HG02610 (cell line): Measurements from ENCODE around the gene GSPT1.
A peak's percentile ranks its signal among the peaks of the same experiment; 100 is the strongest.
"Not testable (repeated sequence)": the region's sequence is repeated elsewhere in the genome, so short reads cannot be mapped to it uniquely, and the experiment has no call there.

Experiments
- ATAC-seq: cut with Tn5 transposase; IDR thresholded peaks from one replicate; pipeline ENCODE4 v1.9.1; 2021; ENCODE audit warnings: mild to moderate bottlenecking, moderate library complexity; ENCODE audit not compliant: unreplicated experiment

Gene GSPT1

GRCh38 chr16:11862489-11862888, 53.3 kb downstream of the GSPT1 start:
- ATAC-seq, result no peak

- ATAC-seq, result no peak
Observed at GRCh38 chr16:11857161-11857560, 58.6 kb downstream of the GSPT1 start.

GRCh38 chr16:11852092-11852809, 63.5 kb downstream of the GSPT1 start:
- no peak for ATAC-seq

DNA sequence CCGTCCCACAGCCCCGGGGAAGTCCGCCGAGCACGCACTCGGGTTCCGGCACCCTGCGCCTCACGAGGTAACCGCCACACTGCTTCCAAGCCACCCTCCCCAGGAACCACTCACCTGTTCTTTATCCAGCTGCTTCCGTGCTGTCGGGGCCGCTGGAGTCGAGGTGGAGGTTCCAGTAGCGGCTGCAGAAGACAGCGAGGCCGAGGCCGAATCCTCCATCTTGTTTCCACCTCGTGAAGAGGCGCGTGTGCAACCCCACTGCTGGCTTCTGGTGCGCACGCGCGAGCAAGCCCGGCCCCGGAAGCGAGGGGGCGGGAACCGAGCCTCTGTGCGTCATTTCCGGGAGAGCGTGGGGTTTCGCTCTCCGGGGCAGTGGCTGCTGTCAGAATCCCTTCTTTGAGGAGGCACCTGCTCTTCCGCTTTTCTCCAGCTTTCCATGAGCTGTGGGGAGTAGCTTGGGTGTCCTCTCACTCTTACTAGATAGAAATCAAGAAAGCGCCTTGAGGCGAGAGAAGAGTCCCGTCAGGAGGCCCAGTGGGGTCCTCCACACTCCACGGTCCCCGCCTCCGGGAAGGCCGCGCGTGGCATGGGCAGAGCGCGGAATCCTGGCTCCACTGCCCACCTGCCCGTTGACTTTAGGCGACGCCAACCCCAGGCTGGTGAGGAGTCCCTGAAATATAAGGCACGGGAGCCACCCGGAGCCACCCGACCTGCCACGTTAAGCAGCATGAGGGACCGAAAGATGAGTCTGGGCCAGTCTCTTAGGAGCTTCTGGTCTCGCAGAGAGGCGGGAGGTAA, 64.3 kb downstream of the GSPT1 start, which contains the start of gene RSL1D1:
Gene RSL1D1, minus strand, starts transcription at position 249 of the 798 bp plus-strand sequence. Its CDS starts 30 bp downstream, at position 219.
- peak; percentile 77 for ATAC-seq

DNA sequence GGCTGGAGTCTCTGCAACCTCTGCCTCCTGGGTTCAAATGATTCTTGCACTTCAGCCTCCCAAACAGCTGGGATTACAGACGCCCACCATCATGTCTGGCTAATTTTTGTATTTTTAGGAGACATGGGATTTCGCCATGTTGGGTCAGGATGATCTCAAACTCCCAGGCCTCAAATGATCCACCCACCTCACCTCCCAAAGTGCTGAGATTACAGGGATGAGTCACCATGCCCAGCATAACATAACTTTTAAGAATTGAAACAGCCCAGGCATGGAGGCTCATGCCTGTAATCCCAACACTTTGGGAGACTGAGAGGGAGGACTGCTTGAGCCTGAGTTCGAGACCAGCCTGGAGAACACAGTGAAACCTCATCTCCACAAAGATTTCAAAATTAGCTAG, 66.9 kb downstream of the GSPT1 start:
- no peak for ATAC-seq

GRCh38 chr16:11844499-11844898, 71.3 kb downstream of the GSPT1 start:
- ATAC-seq, result no peak

DNA sequence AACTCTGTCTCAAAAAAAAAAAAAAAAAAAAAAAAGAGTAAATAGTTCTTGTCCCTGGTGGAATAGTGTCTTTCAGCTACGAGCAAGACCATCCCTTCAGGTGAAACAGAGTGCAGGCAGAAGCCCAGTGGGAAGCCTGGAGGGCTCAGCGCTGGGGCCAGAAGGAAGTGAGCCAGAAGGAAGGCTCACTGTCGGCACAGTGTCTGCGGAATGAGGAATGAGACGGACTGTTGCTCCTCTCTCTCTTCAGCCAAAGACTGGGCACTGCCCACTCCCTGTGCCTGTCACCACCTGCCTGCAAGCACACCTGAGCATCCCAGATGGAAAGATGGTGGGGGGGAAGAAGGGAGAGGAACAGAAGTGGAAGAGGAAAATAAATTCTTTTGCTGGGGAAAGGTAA, 71.9 kb downstream of the GSPT1 start:
- ATAC-seq, result no peak

GRCh38 chr16:11843206-11843605, 72.5 kb downstream of the GSPT1 start:
- no peak for ATAC-seq

DNA sequence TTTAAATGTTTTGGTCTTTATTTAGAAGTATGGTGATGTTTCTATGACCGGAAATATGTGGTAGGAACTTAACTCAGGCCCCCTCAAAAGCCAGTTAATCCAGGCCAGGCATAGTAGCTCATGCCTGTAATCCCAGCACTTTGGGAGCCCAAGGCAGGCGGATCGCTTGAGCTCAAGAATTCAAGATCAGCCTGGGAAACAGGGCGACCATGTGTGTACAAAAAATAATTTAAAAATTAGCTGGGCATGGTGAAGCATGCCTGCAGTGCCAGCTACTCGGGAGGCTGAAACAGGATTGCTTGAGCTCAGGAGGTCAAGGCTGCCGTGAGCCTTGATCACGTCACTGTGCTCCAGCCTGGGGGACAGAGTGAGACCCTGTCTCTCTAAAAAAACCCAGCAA, 74.7 kb downstream of the GSPT1 start:
- no peak for ATAC-seq

GRCh38 chr16:11836650-11837244, 79.0 kb downstream of the GSPT1 start:
- no peak for ATAC-seq

- ATAC-seq, result no peak
Observed at GRCh38 chr16:11835891-11836649, 79.7 kb downstream of the GSPT1 start.

DNA sequence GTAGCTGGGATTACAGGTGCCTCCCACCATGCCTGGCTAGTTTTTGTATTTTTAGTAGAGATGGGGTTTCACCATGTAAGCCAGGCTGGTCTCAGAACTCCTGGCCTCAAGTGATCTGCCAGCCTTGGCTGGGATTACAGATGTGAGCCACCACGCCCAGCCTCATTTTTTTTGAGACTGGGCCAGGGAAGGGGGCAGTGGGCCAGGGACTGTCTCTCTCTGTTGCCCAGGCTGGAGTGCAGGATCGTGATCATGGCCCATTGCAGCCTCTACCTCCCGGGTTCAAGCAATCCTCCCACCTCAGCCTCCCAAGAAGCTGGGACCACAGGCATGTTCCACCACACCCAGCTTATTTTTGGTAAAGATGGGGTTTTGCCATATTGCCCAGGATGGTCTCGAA, 80.4 kb downstream of the GSPT1 start:
- no peak for ATAC-seq

DNA sequence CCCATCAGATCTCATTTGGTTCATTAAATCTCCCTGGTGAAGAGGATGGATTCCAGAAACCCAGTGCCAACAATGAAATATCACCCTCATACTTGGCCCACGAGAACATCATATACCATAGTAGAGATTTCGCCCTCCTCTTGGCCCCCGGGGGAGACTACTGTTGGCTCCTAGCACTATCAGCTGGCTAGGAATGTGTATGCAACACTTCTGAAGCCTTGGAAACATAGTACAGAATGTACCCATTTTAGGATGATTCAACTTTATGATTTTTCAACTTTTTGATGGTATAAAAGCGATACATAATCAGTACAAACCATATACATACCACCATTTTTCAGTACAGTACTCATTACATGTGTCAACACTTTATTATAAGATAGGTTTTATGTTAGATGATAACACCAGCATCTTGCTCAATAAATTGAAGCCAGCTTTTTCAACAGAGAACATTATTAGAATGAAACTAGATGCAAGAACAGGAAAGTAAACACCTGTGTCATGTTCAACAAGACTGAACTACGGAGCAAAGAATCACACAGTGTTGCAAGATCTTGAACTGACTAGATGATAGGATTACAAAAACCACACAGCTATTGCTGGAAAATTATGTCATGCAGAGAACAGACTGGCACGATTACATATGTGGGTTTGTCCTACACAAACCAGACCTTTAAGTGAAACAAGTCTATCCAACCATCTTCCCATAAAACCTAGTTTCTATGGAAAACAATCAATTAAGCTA, 81.6 kb downstream of the GSPT1 start:
- no peak for ATAC-seq

- ATAC-seq, result no peak
Observed at GRCh38 chr16:11828696-11829095, 87.1 kb downstream of the GSPT1 start.

DNA sequence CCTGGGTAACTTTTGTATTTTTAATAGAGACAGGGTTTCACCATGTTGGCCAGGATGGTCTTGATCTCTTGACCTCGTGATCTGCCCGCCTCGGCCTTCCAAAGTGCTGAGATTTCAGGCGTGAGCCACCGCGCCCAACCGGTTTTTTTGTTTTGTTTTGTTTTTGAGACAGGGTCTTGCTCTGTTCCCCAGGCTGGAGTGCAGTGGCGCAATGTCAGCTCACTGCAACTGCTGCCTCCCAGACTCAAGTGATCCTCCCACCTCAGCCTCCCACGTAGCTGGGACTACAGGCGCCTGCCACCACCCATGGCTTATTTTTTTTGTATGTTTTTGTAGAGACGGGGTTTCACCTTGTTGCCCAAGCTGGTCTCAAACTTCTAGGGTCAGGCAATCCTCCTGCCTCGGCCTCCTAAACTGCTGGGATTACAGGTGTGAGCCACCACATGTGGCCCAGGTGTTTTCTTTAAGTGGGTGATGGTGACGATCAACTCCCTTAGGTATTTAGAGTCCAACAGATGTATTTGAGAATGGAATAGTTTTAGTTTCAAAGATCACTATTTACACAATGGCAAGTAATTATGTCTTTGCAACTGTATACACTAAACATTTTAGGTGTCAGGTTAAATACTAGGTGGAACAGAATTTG, 90.1 kb downstream of the GSPT1 start:
- ATAC-seq, result not testable (repeated sequence)

GRCh38 chr16:11824362-11824761, 91.4 kb downstream of the GSPT1 start:
- ATAC-seq, result no peak

DNA sequence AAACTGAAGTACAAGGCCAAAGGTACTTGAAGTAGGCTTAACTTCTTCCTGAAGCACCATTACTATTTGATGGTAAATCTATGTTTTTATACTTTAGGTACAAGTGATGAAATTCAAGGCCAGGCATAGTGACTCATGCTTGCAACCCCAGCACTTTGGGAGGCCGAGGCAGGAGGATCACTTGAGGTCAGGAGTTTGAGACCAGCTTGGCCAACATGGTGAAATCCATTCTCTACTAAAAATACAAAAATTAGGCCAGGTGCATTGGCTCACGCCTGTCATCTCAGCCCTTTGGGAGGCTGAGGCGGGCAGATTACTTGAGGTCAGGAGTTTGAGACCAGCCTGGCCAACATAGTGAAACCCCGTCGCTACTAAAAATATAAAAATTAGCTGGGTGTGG, 92.1 kb downstream of the GSPT1 start:
- not testable (repeated sequence) for ATAC-seq

- ATAC-seq, result no peak
Observed at GRCh38 chr16:11819798-11820197, 96.0 kb downstream of the GSPT1 start.

- not testable (repeated sequence) for ATAC-seq
Observed at GRCh38 chr16:11818970-11819369, 96.8 kb downstream of the GSPT1 start.
